ENCODE data around the gene GLI3.

The GLI3 gene

DNA sequence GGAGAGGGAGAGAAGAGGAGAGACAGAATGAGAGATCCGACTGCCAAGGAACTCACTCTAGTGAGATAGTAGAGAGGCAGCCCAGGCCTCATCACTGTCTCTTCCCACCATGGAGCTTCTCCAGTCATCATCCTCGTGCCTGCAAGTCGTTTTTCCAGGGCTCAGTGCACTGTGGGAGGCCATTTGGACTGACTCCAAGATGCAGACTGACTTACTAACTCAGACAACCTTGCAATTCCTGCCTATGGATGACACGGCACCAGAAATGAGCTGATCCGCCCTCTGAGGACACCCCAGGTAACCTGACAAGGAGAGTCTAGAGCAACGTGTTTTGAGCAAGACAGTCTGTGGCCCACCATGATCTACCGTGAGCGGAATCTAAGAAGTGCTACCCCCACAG, 154.9 kb downstream of the GLI3 start:
- no peak for DNase-seq (ENCODE audit: low read depth in 2 of 2)

DNA sequence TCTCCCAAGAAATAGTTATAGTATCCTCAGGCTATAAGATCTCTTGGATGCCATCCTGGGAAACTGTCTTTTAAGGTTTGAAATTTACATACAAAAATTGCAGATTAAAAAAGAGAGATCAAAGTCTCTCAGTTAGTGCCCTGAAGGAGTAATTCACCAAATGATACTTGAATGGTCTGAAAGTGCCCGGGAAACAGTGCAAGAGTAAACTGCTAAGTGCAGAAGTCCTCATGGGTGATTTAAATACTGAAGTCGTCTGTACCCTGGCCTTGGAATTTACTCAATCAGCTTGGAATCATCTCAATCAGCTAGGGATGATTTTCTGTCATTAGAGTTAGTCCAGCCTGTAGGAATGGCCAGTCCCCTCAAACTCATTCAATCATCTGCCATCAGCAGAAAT, 155.3 kb downstream of the GLI3 start:
- no peak for DNase-seq (ENCODE audit: low read depth in 2 of 2)

DNA sequence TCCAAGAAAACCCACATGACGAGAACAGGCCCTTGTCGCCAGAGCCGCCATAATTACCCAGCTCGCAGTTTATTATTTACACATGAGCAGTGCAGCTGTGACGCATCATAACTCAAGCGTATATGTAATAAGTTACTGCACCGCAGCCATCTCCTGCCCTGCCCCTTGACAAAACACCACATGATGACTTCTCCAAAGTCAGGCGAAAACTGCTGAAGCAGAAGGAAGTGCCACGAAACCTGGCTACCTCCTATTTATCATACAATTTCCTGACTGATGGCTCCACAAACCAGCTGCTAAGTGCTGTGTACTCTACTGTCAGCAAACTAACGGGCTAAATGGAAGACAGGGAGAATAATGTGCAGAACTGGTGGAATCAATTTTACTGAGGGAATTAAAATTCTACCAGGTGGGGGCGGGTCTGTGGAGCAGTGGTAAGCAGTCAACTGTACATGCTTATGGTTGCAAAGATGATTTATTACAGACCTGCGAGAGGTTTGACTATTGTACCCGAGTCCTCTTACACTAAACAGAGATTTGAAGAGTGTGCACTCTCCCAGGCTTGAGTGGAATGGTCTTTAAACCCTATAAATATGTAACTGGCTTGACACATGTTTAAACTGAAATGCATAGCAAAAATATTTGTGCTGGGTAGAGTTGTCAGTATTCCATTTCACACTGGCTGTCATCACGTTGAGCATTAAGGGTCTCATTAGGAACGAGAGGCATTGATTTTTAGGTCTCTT, 156.0 kb downstream of the GLI3 start:
- DNase-seq (ENCODE audit: low read depth in 2 of 2), result no peak

DNA sequence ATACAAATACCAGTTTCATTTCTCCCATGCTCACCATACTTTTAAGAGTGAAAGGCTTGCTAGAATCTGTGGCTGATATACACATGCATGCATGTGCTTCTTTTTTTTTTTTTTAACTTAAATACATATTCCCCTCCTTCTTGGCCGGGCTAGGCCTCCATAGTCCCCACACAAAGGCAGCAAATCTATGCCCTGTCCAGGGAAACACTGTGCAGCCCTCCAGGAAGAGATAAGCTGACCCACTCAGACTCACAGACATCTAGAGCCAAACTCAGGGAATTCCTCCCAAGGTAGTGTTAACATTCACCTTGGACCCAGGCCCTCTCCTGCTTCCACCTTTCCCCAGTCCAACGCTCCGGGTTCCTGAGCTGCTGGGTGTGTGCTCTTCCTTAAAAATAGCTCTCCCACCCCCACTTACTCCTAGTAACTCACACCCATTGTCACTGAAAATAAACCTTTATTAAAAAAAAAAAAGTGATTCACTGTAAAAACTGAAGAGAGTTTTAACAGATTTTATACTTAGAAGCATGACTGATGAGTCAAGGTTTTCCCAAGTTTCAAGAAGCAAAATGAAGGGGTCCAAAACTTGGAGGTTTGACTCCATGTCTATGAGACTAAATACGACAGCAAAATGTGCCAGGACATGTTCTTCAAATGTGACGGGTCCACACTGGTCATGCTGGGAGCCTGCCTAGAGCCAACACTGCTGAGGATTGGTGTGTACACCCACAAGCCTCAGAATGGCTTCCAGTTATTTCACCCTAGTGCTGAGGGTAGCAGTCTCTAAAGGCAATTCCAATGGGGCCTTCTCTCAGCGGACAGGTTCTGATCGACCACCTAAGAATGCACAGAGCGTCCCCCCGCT, 159.5 kb downstream of the GLI3 start:
- DNase-seq (ENCODE audit: low read depth in 2 of 2), result no peak

DNA sequence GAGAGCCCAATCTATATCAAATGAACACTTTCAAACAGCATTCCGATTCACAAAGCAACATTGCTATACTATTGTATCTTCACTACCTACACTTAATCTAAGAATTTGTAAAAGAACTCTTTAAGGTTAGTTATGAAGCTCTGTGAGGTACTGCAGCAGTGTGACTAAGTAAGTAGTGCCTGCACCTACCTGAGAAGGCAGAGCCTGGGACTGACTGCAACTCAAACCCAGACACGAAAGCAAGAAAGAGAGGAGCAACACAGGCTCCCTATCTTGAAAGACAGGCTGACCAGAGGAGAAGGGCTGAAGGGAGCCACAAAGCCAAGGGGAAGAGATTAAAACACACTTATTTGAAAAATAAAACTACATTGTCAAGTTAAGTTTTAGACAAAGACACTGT, 160.1 kb downstream of the GLI3 start:
- DNase-seq (ENCODE audit: low read depth in 2 of 2), result no peak

DNA sequence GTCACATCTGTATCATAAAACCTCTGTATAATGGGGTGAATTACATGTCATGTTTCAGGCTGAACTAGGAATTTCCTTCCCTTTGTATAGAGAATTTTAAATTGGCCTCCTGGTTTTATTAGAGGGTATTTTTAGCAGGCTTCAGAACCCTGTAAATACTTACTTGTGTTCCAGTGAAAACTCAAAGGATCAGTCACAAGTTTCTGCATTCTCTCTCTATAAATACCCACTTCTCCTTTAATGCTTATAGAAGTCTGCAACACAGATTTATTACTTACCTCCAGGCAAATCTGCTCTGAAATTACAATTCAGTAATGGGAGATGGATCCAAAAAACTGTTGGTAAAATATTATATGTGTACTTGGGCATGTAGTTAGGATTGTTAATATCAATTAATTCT, 161.6 kb downstream of the GLI3 start:
- DNase-seq (ENCODE audit: low read depth in 2 of 2), result no peak

DNA sequence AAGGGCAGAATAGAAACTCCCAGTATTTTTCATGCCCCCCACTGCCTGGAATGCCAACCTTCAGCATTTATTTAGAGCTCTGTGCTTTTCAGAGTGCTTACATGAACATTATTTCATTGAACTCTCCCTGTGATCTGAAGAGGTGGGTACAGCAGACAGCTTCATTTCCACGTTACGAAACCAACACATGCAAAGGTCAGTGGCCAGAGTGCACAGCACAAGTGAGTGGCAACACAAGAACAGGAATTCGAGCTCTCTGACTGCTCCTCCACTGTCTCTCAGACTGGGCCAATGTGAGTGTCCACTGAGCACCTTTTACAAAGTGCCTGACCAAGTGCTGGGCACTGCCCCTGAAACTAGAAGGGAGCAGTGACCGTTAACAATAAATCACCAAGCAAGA, 162.9 kb downstream of the GLI3 start:
- no peak for DNase-seq (ENCODE audit: low read depth in 2 of 2)

DNA sequence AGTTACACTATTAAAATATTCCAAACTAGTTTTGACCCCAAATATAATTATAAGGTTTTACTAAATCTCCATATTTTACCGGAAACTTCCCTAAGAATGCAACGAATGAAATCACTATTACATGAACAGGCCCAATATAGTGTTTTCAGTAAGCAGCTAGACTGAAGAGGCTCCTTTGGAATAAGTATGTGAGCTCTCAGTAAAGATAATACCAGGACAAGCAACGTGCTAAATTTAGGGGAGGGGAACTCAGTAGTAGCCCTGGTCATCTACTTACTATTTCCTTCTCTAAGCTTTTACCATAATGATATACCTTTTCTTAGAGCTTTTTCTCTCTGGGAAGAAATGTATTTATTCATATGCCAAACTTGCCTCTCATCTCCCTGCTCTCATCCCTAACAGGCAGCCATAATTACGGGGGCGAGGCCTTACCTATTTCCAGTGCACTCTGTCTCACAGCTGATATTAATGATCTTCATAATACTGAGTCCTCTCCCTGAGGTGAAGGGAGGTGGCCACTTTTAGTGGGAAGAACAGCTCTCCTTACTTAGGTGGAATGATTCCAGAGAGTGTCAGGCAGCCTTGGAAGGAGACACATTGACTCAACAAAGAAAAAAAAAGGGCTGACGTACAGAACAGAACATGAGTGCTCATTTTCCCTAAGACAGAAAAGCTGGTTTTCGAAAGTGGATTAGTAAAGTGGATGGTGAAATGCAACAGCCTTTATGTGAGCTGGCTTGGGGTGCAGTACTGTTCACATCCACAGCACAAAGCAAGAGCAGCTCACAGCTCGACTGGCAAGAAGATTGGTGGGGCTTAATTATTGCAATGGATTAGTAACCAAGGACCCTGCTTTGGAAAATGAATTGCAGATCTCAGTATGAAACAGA, 165.4 kb downstream of the GLI3 start:
- DNase-seq (ENCODE audit: low read depth in 2 of 2), result no peak

DNA sequence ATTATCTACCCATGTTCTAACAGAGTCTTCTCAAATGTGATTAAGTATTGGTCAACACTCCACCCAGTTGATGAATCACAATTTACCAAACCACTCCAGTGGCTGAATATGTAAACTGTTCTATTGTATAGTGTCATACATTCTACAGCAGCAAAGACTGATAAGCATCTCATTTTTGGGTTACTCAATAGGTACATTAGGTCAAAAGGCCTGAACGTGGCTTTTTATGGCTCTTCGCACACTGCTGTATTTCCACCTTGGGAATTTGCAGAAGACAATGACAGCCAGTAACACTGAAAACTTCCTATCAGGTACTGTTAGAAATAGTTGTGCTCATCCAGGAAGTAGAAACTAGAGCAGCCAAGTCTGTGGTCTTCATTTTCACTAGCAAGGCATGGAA, 166.9 kb downstream of the GLI3 start:
- no peak for DNase-seq (ENCODE audit: low read depth in 2 of 2)

DNA sequence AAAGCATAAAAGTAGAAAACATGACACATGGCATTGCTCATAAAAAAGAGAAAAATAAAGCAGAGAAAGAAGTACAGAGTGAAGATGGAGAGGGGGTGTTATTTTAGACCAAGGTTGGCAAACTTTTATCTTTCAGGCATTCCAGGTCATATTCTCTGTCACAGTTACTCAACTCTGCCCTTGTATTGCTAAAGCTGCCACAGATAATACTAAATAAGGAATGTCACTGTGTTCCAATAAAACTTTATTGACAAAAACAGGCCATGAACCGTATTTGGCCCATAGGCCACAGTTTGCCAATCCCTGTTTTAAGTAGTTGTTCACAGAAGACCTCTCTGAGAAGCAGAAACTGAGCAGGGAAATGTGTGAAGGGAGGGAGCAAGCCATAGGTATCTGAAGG, 167.4 kb downstream of the GLI3 start:
- no peak for DNase-seq (ENCODE audit: low read depth in 2 of 2)

DNA sequence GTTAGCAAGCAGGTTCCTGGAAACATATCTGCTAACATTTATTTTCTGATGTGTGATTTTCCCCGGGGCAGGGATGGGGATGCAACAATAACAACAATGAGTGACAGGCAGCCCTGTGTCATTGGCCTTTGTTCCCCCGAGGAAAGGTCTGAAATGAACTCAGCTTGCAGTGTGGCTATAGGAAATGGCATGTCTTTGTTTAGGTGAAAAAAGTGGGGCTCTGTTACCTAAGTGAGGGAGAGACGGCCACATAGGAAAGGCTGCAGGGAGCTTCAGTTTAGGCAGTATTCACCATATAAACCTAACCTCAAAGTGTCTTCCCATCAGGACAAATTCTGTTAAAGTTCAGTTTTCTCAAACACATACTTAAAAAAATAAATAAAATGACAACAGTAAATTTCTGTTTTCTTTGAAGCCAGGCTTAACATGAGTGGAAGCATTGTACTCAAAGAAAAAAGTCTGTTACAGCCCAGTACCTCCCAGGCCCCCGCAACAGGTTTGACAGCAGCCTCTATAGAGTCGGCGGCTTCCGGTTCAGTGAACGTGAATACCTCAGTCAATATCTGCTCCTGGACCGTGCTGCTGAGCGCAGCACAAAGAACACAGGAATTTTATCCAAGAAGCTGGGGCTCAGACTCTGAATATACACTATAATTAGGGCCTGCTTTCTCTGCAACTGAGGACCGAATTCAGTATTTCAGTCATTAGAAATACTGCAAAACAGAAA, 168.3 kb downstream of the GLI3 start:
- DNase-seq (ENCODE audit: low read depth in 2 of 2), result no peak

DNA sequence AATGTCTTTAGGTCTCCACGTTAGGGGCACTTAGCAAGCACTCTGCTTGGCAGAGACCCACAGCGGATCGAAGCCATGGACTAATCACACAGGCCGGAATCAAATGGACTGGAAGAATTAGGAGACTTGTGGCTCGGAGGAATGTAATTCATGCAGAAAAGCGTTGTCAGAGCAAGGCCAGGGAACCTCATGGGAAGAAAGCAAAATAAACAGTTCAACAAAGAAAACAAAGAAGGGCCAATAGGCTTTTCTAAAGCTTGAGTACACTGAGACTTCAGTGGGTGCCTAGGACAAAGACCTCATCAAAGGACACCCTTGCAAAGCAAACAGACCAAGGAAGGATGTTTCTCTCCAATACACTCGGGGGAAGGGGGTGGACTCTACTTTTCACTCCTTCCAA, 171.1 kb downstream of the GLI3 start:
- DNase-seq (ENCODE audit: low read depth in 2 of 2), result no peak

DNA sequence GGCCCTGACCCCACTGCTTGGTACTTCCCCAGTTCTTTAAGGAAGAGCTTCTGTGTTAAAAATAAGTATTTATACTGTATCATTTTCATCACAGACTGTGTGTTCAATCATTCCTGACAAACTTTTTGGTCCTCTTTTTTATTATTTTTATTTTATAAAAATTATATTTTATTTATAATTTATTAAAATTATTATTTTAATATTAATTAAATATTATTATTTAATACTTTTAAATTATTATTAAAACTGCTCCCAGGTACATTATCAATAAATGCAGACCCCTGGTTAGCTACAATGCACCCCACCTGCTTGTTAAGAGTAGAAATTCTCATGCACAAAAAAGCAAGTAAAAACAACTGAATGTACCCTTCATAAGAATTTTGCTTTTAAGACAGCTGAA, 172.0 kb downstream of the GLI3 start:
- DNase-seq (ENCODE audit: low read depth in 2 of 2), result no peak

DNA sequence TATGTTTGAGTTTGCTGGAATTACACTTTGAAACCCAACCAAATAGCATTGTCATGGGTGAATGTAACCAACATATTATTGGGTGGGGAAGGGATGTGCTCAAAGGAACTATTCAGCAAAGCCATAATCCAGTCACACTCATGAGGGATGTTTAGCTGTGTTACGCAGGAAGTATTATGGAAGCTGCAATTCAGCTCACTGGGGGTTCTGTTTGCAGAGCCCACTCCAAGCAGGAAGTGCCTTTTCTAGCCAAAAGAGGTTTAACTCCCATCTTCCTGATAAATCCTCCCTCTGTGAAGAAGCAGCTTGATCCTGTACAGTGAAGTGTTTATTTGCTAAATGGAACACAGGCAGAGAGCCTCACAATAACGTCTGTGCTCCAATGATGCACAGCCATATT, 172.5 kb downstream of the GLI3 start:
- DNase-seq (ENCODE audit: low read depth in 2 of 2), result no peak

DNA sequence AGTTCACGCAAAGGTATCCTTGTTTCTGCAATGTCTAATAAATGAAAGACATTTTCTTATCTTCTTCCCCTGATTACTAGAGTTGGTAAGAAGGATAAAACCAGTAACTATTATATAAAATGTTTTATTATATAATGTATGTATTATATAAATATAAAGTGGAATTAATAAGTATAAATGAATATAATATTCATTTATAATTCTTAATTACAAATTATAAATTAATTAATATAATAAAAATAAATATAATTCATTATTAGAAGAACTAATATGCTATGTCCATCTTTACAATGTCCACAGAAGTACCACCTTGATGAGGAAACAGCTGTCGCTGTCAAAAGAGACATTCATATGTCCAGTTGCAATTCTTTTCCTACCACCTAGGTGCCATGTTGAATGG, 177.7 kb downstream of the GLI3 start:
- DNase-seq (ENCODE audit: low read depth in 2 of 2), result no peak

DNA sequence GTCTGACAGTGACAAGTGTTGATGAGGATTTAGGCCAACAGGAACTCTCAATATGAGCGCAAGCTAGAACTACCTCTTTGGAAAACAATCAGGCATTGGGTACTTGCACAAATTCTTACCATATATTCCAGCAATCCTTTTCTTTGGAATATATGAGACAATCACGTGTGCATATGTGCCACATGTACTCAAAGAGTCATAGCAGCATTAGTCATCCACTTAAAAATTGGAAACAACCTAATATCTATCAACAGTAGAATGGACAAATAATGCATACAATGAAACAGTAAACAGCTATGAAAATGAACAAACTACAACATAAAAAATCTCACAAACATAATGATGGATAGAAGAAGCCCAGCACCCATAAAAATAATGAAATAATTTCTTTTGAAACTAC, 179.7 kb downstream of the GLI3 start:
- no peak for DNase-seq (ENCODE audit: low read depth in 2 of 2)

DNA sequence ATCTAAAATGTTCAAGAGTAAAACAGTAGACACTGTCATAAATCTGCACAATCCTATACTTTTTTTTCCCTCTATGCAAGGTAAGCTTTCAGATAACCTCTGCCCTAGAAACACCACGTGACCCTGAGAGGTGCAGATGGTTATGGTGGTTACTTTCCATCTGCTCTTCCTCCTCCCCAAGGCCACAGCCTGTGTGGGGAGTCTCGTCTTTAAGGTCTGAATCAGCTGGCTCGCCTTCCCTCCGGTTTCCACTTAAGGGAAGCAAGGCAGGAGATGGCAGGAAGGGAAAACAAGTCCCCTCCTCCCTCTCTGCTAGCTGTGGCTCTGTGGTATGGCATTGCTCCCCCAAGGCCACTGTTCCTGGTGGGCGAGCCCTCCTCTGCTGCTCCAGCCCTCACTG, 181.8 kb downstream of the GLI3 start:
- DNase-seq (ENCODE audit: low read depth in 2 of 2), result no peak

DNA sequence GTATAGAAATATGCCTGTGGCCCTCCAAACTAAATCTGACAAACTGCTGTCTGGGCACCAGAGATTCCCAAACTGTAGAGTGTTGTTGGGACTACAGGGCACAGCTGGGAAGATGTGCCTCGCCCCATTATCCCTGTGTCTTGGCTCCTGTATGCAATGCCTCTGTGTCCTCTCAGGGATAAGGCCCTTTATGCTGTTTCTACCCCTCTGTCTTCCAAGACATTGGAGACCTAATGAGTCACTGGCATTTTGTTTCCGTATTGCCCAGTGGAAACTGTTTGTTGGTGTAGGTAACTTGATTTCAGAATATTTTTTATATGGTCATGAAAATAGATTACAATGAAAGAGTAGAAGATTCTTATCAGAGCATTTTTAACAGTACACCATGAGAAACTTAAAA, 183.2 kb downstream of the GLI3 start:
- no peak for DNase-seq (ENCODE audit: low read depth in 2 of 2)

DNA sequence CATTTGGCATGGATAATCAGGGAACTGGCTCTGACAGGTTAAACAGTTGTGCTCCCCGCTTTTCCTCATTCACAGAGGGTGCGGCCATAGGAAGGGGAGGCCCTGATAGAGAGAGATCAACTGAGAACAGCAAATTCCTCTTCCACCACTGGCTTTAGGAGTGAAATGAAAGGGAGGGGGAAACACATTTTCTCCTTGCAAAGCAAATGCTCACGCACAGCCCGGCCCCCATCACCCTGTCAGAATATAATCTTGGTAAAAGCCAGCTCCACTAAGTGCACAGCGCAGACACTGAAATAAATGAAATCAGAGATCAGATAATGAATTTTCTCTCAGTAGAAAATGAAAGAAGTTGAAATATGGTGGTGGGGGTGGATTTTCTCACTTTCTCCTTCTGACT, 187.2 kb downstream of the GLI3 start:
- DNase-seq (ENCODE audit: low read depth in 2 of 2), result no peak

DNA sequence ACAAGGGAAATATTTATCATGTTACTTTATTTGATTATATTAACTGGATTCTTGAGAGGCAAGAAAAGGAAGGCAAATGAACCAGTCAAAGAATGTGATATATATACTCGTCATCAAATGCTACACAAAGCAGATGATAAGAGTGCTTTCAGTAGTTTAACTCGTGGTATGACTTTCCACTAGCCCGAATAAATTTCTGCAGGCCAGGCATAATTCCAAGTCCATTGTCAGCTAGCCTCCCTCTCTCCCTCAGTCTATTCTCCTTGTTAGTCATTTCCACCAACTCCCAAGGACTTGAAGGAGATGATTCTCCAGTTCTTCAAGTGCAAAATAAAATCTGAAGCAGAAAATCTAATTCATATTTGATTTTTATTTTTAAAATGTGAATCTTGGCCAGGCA, 190.5 kb downstream of the GLI3 start:
- DNase-seq (ENCODE audit: low read depth in 2 of 2), result no peak

DNA sequence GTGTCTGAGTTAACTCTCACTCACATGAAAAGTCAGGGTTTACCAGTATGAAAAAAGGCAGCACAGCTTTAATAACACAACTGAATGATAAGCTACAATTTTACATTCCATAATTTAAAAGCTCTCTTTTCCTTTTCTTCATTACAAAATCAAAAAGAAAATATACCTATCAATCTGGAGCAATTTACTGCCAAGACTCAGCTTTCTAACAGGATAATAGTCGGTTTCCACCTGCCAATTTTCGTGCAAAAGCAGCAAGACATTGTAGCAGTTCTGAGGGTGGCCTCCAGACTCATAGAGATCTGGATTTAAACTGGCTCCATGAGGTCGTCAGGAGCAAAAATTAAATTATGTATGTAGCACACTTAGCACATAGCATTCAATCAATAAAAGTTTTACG, 191.0 kb downstream of the GLI3 start:
- DNase-seq (ENCODE audit: low read depth in 2 of 2), result no peak

DNA sequence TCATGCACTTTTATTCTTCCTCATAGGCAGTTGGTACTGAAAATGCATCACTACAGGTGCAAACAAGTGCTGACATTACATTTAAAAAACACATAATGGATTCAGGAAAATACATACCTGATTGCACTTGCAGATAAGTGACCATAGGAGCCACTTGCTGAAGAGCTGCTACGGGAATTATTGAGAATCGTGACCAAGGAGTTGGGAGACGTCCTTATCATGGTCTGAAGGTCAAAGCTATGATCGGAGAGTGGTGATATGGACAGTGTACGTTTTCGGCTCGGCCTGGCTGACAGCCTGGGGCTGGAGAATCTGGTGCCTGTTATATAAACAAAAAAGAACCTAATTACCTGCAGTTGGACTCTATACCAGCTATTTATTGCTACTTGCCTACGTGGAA, 197.1 kb downstream of the GLI3 start:
- DNase-seq (ENCODE audit: low read depth in 2 of 2), result no peak

Data from stimulated activated CD8-positive, alpha-beta memory T cell treated with anti-CD3 and anti-CD28 coated beads, Interleukin-15, amount 100 ng/mL, for 48 hours (primary cell).